WTC11 (cell line): ENCODE data around the gene MLX. TPM values are rescaled to one million over a fixed set of nuclear protein-coding genes. Genes with fewer than 3 reads are reported as not detected.
A peak's percentile ranks its signal among the peaks of the same experiment; 100 is the strongest.
"Not testable (repeated sequence)": the region's sequence is repeated elsewhere in the genome, so short reads cannot be mapped to it uniquely, and the experiment has no call there.

ENCODE experiments used
- ATAC-seq: fragments of 200-7000 bp; cut with Tn5 transposase; 2 replicates; pipeline ENCODE4 v1.10.0; 2021; ENCODE audit warnings: mild to moderate bottlenecking, moderate library complexity
- CTCF ChIA-PET: fragments of 300-600 bp; sonication (Branson Sonifier 250); formaldehyde crosslinking; loops from one replicate; lab custom pipeline; 2021; ENCODE audit warnings: antibody characterized with exemption; lab: Charles Lee
- POLR2A ChIA-PET: fragments of 350-600 bp; sonication (Branson Sonifier 250); formaldehyde crosslinking; loops from one replicate; lab custom pipeline; 2021; ENCODE audit warnings: antibody characterized with exemption; lab: Charles Lee
- DNase-seq: peaks from one replicate; pipeline ENCODE4 v3.0.0; 2021; ENCODE audit warnings: low spot score
- H3K27ac Mint-ChIP-seq: 2 replicates; pipeline ENCODE4 v1.8.0; 2021; ENCODE audit warnings: mixed read lengths
- H3K27me3 Mint-ChIP-seq: 2 replicates; pipeline ENCODE4 v1.8.0; 2021; ENCODE audit warnings: low read depth, mild to moderate bottlenecking, moderate library complexity, mixed read lengths
- H3K36me3 Mint-ChIP-seq: 2 replicates; pipeline ENCODE4 v1.8.0; 2021; ENCODE audit warnings: mixed read lengths
- H3K4me1 Mint-ChIP-seq: 2 replicates; pipeline ENCODE4 v1.8.0; 2022; ENCODE audit warnings: mixed read lengths
- H3K4me3 Mint-ChIP-seq: 2 replicates; pipeline ENCODE4 v1.8.0; 2021; ENCODE audit warnings: mild to moderate bottlenecking, moderate library complexity, mixed read lengths
- H3K9me3 Mint-ChIP-seq: 2 replicates; pipeline ENCODE4 v1.8.0; 2021; ENCODE audit warnings: mixed read lengths
- FOXP4 ChIP-seq: sonication (generic); formaldehyde crosslinking; IDR thresholded peaks from 2 replicates; pipeline ENCODE4 v1.8.0; 2022; ENCODE audit warnings: mild to moderate bottlenecking, missing genetic modification reagents
- HMGA2 ChIP-seq: fragments of 250-450 bp; sonication (Bioruptor Pico); IDR thresholded peaks from 2 replicates; pipeline ENCODE4 v1.4.0; 2021; ENCODE audit warnings: mild to moderate bottlenecking, moderate library complexity
- MYBL2 ChIP-seq: sonication (generic); formaldehyde crosslinking; IDR thresholded peaks from 2 replicates; pipeline ENCODE4 v1.8.1; 2023; ENCODE audit warnings: mild to moderate bottlenecking, moderate library complexity, missing genetic modification reagents
- NFATC4 ChIP-seq: fragments of 250-450 bp; sonication (Bioruptor Pico); IDR thresholded peaks from 2 replicates; pipeline ENCODE4 v1.9.0; 2021; ENCODE audit warnings: mild to moderate bottlenecking
- RELA ChIP-seq: sonication (generic); formaldehyde crosslinking; IDR thresholded peaks from 2 replicates; pipeline ENCODE4 v1.8.1; 2022; ENCODE audit warnings: missing genetic modification reagents, mild to moderate bottlenecking, borderline replicate concordance
- SOX15 ChIP-seq: fragments of 250-450 bp; sonication (Bioruptor Pico); IDR thresholded peaks from 2 replicates; pipeline ENCODE4 v1.9.0; 2021; ENCODE audit warnings: mild to moderate bottlenecking
- STAT6 ChIP-seq: sonication (generic); formaldehyde crosslinking; conservative IDR thresholded peaks from 2 replicates; pipeline ENCODE4 v1.8.1; 2023; ENCODE audit warnings: mild to moderate bottlenecking, low read depth, missing genetic modification reagents, moderate library complexity
- TEAD1 ChIP-seq: sonication (generic); formaldehyde crosslinking; IDR thresholded peaks from 2 replicates; pipeline ENCODE4 v1.8.0; 2022; ENCODE audit warnings: mild to moderate bottlenecking, missing genetic modification reagents
- TEAD4 ChIP-seq: sonication (generic); formaldehyde crosslinking; IDR thresholded peaks from 2 replicates; pipeline ENCODE4 v1.8.0; 2022; ENCODE audit warnings: mild to moderate bottlenecking, missing genetic modification reagents
- ZNF138 ChIP-seq: sonication (generic); formaldehyde crosslinking; conservative IDR thresholded peaks from 2 replicates; pipeline ENCODE4 v1.8.1; 2022; ENCODE audit warnings: mild to moderate bottlenecking, moderate library complexity, missing genetic modification reagents
- ZNF263 ChIP-seq: sonication (generic); formaldehyde crosslinking; IDR thresholded peaks from 2 replicates; pipeline ENCODE4 v1.8.1; 2022; ENCODE audit warnings: low read depth, mild to moderate bottlenecking, moderate library complexity, missing genetic modification reagents
- total RNA-seq: library from RNA; stranded (reverse); gene quantifications from 3 replicates; pipeline ENCODE4 v1.2.3, GENCODE V29; 2021
- TF ChIP-seq, protein P1 (sequence below): fragments of 250-450 bp; sonication (Bioruptor Pico); conservative IDR thresholded peaks from 2 replicates; pipeline ENCODE4 v1.9.0; 2021; ENCODE audit warnings: mild to moderate bottlenecking
- TF ChIP-seq, protein P2 (sequence below): fragments of 250-450 bp; sonication (Bioruptor Pico); IDR thresholded peaks from 2 replicates; pipeline ENCODE4 v1.9.0; 2021; ENCODE audit warnings: mild to moderate bottlenecking

MLX gene
- total RNA-seq, 1 experiment from 2014 or later: 34.9 TPM

DNA sequence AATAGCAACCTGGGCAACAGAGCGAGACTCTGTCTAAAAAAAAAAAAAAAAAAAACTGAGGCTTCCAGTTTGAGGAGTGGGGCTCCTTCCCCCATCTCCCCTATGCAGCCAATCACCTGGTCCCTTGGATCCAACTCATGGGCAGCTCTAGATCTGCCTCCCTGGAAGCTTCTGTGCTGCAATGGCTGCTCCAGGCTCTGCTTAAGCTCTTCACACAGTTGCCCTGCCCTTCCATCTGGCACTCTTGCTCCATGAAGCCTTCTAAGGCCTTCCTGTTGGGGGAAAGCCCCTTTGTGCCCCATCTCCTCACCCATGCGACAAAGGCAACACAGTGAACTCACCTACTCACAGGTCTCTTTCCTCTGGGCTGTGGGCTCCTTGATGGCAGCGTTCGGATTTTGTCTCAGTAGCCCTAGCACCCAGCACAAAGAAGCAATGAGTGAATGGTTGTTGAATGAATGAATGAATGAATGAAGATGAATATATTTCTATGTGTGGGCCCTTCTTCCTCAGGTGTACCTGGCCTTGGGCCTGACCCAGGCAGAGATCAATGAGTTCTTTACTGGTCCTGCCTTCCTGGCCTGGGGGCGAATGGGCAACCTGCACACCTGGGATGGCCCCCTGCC is 29.0 kb upstream of the MLX start:
- DNase-seq: no peak
- Mint-ChIP-seq H3K4me1 (peaks cover 27% of the 10 kb centered on the region), H3K36me3 (peaks cover 12% of the 10 kb centered on the region; the same call in 1 of the 2 replicates), H3K4me3 (peak overlapping the region; percentile 74), H3K27me3 (peaks cover 11% of the 10 kb centered on the region), H3K27ac (peak overlapping the region; percentile 62), H3K9me3 (no peaks in the 10 kb centered on the region)
- ChIA-PET CTCF (interaction anchor here (2.9 to 7.1 kb wide), 2 partner anchors 10 to 11 kb away, joined by 36 to 65 read pairs; no protein-coding TSS in a partner anchor), POLR2A (no interaction called here)
- ATAC-seq: no peak
- TF ChIP-seq ZNF263 (CRISPR knock-in tag) (no peak), TEAD1 (no peak), ZNF138 (CRISPR knock-in tag) (no peak), TEAD4 (CRISPR knock-in tag) (no peak), NFATC4 (CRISPR knock-in tag) (no peak), FOXP4 (CRISPR knock-in tag) (no peak), MYBL2 (CRISPR knock-in tag) (no peak), SOX15 (CRISPR knock-in tag) (no peak)
- TF ChIP-seq, protein P1, sequence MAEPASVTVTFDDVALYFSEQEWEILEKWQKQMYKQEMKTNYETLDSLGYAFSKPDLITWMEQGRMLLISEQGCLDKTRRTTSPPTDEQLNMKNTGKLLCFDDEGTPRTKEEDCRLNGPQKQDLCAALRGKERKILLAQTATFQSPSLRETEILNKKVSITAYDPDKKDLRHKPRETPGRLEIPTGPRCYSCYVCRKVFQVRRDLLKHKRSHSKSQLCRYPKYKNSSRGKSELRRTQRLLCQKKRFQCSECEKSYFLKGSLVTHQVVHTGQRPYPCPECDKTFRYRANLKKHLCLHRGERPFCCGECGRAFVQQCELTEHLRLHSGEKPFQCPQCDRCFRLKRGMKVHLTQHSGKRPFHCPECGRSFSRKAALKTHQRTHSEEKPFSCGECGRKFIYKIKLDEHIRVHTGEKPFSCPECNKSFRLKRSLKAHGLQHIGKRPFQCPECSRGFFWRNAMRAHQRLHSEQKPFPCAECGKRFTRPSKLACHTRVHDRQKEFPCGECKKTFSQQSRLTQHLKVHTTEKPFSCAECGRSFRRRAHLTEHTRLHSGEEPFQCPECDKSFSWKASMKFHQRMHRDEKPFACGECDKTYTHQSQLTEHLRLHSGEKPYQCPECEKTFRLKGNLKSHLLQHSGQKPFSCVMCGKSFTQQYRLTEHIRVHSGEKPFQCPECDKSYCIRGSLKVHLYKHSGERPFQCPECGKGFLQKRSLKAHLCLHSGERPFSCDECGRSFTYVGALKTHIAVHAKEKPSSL (CRISPR knock-in tag): no peak

DNA sequence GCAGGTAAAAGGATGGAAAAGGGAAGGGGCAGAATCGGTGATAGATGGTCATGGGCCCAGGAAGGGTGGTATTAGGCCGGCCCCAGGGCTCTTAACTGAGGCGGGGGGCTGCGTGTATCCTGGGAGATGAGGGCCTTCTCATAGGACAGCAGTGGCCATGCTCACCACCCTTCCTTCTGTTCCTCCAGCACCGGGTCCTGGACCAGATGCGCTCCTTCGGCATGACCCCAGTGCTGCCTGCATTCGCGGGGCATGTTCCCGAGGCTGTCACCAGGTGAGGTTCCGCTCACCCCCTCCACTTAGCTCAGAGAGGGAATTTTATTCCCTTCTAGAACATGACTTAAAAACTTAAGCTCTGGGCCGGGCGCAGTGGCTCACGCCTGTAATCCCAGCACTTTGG is 28.4 kb upstream of the MLX start:
- POLR2A ChIA-PET: interaction anchor here (0.5 kb wide), 1 partner anchor 70 kb away, joined by 13 read pairs; no protein-coding TSS in a partner anchor
- DNase-seq: no peak
- H3K4me3 Mint-ChIP-seq: no peak overlapping the region

GRCh38 chr17:42540558-42540957 is 26.3 kb upstream of the MLX start:
- H3K36me3 Mint-ChIP-seq: peaks cover 12% of the 10 kb centered on the region; the same call in 1 of the 2 replicates
- CTCF ChIA-PET: interaction anchor here (2.4 to 3.2 kb wide), 2 partner anchors 13 to 23 kb away, joined by 6 to 13 read pairs; no protein-coding TSS in a partner anchor
- peaks cover 18% of the 10 kb centered on the region for H3K4me1 Mint-ChIP-seq
- ATAC-seq, H3K27ac Mint-ChIP-seq, DNase-seq, H3K4me3 Mint-ChIP-seq, H3K9me3 Mint-ChIP-seq, H3K27me3 Mint-ChIP-seq: not testable (repeated sequence)
- POLR2A ChIA-PET: interaction anchor here (0.6 kb wide), 1 partner anchor 196 kb away, joined by 3 read pairs; no protein-coding TSS in a partner anchor

More for the DNA sequence above, 28.4 kb upstream of the MLX start:
- H3K27me3 Mint-ChIP-seq: peaks cover 6% of the 10 kb centered on the region
- CTCF ChIA-PET: interaction anchor here (7.1 kb wide), 1 partner anchor 10 kb away, joined by 65 read pairs; no protein-coding TSS in a partner anchor
- H3K27ac Mint-ChIP-seq: no peak overlapping the region
- H3K36me3 Mint-ChIP-seq: peaks cover 12% of the 10 kb centered on the region; the same call in 1 of the 2 replicates
- no peaks in the 10 kb centered on the region for H3K9me3 Mint-ChIP-seq
- ATAC-seq: no peak
- H3K4me1 Mint-ChIP-seq: peaks cover 27% of the 10 kb centered on the region
- TF ChIP-seq STAT6 (no peak), HMGA2 (no peak), RELA (CRISPR knock-in tag) (no peak)
- TF ChIP-seq, protein P2, sequence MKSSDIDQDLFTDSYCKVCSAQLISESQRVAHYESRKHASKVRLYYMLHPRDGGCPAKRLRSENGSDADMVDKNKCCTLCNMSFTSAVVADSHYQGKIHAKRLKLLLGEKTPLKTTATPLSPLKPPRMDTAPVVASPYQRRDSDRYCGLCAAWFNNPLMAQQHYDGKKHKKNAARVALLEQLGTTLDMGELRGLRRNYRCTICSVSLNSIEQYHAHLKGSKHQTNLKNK (CRISPR knock-in tag): no peak
